HFF-Myc (cell line): ENCODE measurements around the gene MAZ.
A peak's percentile ranks its signal among the peaks of the same experiment; 100 is the strongest.
"Not testable (repeated sequence)": the region's sequence is repeated elsewhere in the genome, so short reads cannot be mapped to it uniquely, and the experiment has no call there.

Experiments used
- DNase-seq: peaks from one replicate; pipeline ENCODE4 v3.0.0-alpha.2; 2011; ENCODE audit warnings: low read depth; ENCODE audit errors: extremely low read depth
- H3K4me3 ChIP-seq: replicated peaks from 2 replicates; pipeline ENCODE4 v1.5.1; 2011; ENCODE audit warnings: low read depth, mild to moderate bottlenecking, control low read depth, low read length
- TF ChIP-seq, protein P1 (sequence below): IDR thresholded peaks from 2 replicates; pipeline ENCODE4 v1.5.1; 2012; ENCODE audit warnings: mild to moderate bottlenecking, low read depth, low read length, control low read depth; ENCODE audit errors: missing control alignments

Gene MAZ

DNA sequence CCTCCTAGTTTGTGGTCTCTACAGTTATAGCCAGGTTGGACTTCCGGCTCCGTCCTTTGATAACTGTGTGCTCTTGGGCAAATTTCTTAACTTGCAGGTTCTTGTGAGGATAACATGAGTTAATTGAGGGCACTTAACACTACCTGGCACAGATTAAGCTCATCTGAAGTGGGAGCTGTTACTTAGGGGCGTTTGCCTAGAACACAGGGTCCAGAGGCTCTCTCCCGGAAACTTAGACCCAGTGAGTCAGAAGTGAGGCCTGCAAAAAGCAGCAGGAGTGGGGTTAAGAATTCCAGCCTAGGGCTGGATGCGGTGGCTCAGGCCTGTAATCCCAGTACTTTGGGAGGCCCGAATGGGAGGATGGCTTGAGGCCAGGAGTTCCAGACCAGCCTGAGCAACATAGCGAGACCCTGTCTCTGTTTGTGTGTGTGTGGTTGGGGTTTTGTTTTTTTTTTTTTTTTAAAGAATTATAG, 15.3 kb downstream of the MAZ start:
- no peak for DNase-seq
- peak overlapping the region; percentile 55 for H3K4me3 ChIP-seq

DNA sequence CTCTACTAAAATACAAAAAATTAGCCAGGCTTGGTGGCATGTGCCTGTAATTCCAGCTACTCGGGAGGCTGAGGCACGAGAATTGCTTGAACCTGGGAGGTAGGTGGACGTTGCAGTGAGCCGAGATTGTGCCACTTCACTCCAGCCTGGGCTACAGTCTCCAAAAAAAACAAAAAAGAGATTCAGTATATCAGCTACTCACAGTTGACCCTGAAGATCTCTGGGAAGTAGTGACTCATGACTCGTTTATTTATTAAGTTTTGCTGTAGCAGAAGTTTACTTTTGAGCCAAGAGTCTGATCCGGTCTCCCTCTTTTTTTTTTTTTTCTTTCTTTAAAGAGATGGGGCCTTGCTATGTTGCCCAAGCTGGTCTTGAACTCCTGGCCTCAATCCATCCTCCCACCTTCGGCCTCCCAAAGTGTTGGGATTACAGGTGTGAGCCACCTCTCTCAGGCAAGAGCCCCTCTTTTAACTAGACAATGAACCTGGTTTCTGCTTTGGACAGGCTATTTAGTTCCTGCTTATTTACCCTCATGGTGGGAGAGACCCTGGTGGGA, 18.3 kb downstream of the MAZ start:
- peak; percentile 72 for DNase-seq
- TF ChIP-seq, protein P1, sequence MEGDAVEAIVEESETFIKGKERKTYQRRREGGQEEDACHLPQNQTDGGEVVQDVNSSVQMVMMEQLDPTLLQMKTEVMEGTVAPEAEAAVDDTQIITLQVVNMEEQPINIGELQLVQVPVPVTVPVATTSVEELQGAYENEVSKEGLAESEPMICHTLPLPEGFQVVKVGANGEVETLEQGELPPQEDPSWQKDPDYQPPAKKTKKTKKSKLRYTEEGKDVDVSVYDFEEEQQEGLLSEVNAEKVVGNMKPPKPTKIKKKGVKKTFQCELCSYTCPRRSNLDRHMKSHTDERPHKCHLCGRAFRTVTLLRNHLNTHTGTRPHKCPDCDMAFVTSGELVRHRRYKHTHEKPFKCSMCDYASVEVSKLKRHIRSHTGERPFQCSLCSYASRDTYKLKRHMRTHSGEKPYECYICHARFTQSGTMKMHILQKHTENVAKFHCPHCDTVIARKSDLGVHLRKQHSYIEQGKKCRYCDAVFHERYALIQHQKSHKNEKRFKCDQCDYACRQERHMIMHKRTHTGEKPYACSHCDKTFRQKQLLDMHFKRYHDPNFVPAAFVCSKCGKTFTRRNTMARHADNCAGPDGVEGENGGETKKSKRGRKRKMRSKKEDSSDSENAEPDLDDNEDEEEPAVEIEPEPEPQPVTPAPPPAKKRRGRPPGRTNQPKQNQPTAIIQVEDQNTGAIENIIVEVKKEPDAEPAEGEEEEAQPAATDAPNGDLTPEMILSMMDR: no peak
- H3K4me3 ChIP-seq: peak overlapping the region; percentile 23; the same call in 1 of the 2 replicates

More for the DNA sequence above, 15.3 kb downstream of the MAZ start:
- TF ChIP-seq, protein P1: no peak

DNA sequence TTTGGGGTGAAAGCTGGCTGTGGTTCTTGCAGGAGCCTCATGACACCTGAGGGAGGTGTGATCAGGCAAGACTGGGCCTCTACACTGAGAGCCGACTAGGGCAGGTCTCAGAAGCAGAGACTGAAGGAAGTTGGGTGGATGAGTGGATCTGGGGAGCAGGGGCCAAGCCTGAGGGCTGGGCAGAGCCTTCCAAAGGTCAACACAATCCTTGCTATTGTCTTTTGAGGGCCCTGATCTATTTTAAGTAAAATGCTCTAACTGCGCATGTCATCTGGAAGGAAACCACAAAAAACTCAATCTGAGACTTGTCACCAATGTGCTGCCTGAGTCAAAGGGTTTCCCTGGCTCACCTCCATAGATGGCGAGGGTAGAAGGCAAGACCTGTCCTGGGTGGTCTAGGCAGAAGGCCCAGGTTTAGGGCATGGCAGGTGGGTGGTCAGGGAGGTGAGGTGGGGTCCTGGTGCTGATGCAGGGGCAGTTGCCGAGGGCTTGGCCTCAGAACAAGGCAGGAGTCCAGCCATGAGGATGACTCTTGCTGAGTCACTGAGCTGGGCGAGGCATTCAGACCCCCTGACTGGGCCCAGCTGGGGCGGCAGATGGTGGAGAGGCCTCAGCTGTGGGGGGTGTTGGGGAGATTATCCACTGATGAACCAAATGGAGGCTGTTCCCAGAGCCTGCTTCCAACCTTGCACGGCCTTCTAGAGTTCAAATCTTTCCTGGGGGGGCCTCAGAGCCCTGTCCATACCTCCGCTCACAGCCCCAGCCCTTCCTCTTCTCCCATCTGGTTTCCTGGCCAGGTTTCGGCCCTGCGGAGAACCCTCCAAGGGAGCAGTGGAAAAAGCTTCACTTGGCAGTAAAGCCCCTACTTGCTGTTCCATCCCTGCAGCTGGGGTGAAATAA, 19.1 kb downstream of the MAZ start:
- DNase-seq: peak; percentile 70
- TF ChIP-seq, protein P1: no peak
- peak overlapping the region; percentile 23 for H3K4me3 ChIP-seq

DNA sequence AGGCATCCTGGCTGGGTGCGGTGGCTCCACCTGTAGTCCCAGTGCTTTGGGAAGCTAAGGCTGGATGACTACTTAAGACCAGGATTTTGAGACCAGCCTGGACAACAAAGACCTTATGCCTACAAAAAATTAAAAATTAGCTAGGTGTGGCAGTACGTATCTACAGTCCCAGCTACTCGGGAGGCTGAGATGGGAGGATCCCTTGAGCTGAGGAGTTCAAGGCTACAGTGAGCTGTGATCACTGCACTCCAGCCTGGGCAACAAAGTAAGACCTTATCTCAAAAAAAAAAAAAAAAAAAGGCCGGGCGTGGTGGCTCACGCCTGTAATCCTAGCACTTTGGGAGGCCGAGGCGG, 20.0 kb downstream of the MAZ start:
- H3K4me3 ChIP-seq: no peak overlapping the region
- DNase-seq: no peak
- TF ChIP-seq, protein P1: no peak

DNA sequence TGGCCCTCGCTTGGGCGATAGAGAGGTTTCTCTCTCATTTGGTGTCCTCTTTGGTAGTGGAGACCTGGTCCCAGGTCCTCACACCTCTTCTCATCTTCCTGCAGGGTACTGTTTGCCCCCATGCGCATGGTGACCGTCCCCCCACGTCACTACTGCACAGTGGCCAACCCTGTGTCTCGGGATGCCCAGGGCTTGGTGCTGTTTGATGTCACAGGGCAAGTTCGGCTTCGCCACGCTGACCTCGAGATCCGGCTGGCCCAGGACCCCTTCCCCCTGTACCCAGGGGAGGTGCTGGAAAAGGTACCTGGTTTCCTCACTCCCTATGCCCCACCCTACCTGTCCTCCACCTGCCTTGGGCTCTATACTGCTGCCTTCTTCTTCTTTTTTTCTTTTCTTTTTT, 24.4 kb downstream of the MAZ start:
- TF ChIP-seq, protein P1: no peak
- DNase-seq: no peak

DNA sequence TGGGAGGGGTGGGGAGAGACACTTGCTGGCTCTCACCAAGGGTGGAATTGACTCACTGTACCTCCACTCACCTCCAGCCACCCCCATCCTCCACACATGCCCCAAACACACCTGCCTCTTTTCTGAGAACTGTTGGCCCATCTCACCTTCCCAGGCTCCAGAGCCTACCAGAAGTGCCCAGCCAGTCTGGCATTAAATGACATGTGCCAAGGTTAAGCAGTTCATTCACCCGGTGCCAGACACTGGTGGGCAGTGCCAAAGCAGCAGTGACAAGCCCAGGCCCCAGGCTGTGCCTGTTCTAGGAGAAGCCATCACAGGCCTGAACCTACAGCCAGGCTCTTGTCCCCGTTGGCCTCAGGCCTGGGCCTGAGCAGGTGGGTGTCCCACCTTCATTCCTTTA, 25.2 kb downstream of the MAZ start:
- no peak for DNase-seq
- no peak overlapping the region for H3K4me3 ChIP-seq
- TF ChIP-seq, protein P1: no peak

More for the DNA sequence above, 24.4 kb downstream of the MAZ start:
- H3K4me3 ChIP-seq: no peak overlapping the region

DNA sequence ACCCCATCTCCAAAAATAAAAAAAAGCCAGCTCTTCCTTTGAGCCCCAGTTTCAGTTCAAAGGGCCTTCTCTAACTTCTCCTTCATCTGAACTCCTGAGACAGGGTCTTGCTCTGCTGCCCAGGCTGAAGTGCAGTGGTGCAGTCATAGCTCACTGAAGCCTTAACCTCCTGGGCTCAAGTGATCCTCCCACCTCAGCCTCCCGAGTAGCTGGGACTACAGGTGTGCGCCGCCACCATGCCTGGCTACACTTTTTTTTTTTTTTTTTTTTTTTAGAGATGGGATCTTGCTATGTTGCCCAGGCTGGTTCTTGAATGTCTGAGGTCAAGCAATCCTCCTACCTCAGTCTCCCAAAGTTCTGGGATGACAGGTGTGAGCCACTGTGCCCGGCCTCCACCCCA, 26.9 kb downstream of the MAZ start:
- not testable (repeated sequence) for H3K4me3 ChIP-seq, DNase-seq
